NCI-H2227 treated with DMSO at 0.1 percent for 48 hours (cell line): ENCODE results near the gene PHLDA3.

Experiments
- DNase-seq: peaks from one replicate; lab custom pipeline; 2025; lab: John Stamatoyannopoulos, UW

The PHLDA3 gene

DNA sequence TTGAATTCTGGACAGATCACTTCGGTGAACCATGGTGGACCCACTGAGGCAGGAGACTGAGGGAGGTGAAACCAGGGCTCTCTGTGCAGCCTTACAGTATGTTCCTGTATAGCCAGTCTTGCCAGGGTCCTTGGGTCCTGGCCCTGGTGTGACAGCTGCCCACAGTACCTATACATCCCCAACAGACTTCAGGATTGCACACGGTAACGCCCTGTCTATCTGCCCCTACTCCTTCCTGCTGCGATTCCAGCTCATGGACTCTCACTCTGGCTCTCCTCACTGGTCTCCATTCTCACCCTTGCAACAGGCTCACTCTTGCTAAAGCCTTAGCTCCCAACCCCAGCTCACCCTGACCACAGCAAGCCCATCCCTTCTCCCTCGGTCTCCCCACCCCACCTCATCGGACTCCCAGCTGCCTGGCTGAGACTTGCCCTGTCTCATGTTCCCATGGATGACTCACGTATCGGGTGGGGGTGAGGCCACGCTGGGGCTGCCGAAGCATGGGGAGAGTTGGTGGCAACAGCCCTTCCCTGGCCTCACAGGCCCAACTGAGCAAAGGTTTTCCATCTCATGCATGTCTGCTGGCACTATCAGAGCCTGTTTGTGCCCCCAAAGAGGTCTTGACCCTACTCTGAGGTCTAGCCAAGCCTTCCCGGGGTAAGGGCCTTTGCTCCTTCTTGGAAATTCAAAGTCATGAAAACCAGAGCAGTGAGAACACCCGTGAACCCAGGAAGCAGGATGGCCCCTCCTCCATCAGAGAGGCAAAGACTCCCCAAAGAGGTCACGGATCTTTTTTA is 7.1 kb downstream of the PHLDA3 start:
- DNase-seq = no peak

DNA sequence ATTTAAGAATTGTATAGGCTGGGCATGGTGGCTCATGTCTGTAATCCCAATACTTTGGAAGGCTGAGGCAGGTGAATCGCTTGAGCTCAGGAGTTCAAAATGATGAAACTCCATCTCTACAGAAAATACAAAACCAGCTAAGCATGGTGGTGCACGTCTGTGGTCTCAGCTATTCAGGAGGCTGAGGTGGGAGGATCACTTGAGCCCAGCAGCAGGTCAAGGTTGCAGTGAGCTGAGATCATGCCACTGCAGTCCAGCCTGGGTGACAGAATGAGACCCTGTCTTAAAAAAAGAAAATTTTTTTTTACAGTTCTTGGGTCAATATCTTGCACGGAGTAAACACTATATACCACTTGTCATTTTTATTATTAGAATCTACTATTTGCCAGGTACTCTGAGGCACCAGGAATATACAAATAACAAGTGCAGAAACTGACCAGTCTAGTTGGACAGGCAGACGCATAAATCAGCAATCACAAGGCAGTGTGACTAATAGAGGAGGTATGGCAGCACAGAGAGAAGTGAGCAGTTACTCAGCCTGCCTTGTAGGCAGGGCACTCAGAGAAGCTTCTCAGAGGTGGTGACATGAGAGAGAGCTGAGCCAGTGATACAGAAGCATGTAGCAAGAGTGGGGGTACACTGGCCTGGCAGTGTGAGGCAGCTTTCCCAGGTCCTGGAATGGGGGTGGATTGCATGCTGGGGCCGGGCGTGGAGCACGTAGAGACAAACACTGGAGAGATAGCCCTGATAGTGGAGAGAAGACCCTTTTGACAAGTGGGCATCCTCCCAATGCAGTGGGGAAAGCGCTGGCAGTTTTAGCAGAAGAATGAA is 8.0 kb downstream of the PHLDA3 start:
- no peak for DNase-seq

DNA sequence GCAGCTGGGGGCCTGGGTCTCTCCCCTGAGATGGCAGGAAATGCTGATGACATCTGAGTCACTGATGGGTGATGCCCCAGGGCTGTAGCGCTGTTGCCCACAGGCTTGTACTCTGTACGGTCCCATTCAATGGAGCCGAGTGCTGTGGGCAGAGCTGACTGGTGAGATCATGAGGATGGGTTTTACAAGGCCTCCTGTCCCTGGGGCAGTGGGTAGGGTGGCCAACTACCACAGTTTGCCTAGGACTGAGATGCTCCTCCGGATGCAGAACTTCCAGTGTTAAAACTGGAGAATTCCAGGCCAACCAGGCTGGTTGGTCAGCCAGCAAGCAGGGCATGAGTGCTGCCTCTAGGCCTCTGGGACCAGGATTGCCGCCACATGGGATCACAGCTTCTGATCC is 9.2 kb downstream of the PHLDA3 start:
- DNase-seq = no peak

DNA sequence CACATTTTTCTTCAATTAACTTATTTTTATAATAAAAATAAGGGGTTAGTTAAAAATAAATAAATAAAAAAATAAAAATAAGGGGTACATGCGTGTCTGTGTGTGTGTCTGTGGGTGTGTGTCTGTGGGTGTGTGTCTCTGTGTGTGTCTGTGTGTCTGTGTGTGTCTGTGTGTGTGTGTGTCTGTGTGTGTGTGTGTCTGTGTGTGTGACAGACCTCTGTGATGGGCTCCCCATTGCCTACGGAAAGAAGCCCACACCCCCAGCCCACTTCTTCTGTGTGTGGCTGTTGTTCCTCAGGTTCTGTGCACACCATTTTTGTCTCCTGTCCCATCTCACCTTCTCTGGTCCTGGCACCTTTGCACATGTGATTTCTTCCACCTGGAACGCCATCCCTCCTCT is 9.9 kb downstream of the PHLDA3 start:
- DNase-seq = no peak

DNA sequence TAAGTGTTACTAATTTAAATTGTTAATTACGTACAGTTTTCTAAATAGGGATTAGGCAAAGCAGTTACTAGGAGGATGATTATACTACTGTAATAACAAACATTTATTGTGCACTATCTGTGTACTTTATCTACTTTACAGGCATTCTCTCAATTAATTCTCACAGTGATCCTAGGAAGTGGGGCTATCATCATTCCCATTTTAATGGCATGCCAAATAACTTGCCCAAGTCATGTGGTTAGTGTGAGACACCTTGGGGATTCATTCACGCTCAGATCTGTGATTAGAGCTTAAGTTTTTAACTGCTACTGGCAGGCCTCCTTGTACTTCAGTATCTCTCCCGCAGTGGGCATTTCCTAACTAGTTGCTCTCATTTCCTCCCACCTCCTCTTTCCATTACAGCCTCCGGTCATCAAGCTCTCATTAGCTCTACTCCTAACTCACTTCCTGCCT is 11.5 kb downstream of the PHLDA3 start:
- no peak for DNase-seq

DNA sequence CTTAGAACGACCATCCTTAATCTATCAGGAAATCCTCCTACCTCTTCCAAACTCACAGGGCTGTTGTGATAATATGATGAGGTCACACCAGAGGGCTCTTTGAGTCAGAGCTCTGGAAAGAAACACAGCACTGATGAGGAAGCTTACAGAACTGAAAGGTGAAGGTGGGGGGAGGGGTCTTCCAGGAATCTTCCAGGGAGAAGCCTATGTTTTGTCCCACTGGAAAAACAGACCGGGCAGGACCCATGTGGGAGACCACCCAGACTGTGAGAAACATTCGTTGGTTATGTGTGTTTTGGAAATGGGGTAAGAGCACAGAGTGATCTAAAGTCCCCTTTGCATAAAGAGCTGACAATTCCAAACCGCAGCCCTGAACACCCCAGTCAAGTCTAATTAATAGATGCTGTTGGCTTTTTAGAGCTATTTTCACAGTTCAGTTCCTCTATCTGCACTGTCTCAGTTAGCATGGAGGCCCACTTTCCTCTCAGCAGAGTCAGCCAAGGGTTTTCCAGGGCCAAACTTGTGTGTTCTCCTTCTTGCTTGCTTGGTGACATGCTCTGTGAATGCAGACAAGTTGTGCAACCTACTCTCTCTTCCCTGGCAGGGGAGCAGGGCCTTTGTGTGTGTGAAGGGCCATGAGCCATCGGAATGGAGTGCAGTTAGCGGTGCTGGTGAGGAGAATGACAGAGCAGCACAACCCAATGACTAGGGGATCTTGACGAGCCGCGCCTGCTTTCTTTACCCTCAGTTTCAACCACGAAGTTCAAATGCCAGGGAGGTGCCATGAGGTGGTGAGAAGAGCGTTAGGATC is 12.3 kb downstream of the PHLDA3 start:
- no peak for DNase-seq

DNA sequence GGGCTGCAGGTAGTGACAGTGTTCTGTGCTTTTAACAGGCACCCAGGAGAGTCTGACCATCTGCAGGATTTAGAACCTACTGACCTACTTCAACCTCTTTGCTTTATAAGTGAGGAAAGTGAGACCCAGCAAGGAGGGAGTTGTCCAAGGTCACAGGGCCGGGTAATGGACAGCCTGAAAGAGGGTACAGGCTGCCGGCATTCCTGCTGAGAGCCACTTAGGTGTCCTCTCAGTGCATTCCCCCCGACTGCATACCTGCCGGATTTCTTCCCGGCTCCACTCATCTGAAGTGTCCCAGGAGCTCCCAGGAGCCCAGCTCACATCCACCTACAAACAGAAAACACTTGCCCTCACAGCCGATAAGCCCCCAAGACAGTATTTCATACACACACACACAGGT is 13.9 kb downstream of the PHLDA3 start:
- no peak for DNase-seq

DNA sequence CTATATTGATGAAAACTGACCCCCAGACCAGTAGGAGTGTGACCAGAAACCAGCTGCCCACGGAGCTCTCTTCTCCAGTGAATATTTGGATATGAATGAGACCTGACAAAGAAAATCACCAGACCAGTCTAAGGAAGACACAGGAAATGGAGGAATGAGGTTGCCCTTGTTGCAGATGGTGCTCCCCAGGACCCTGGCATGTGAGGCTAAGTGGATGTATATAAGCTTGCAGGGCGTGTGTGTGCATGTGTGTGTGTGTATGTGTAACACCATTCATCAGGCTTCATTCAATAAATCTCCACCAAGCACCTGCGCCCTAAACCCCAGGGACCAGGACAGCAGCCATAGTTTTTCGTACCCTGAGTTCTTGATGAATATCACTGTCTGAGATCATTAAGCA is 14.4 kb downstream of the PHLDA3 start:
- no peak for DNase-seq

DNA sequence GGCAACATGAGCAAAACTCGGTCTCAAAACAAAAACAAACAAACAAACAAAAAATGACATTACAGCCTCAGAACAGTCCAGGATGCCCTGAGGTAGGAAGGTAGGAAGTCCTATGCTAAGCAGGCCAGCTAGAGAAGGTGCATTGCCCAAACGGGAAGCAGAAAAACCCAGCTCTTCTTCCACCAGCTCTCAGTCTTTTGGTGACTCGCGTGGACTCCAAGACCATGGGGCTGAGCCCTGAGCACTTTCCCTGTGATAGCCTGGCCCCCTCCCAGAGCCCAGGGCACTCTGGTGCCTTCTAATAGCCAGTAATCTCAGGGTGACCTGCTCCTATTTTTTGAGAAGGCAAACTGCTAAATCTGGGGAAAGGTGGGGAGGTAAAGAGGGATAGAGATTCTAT is 16.1 kb downstream of the PHLDA3 start:
- no peak for DNase-seq

DNA sequence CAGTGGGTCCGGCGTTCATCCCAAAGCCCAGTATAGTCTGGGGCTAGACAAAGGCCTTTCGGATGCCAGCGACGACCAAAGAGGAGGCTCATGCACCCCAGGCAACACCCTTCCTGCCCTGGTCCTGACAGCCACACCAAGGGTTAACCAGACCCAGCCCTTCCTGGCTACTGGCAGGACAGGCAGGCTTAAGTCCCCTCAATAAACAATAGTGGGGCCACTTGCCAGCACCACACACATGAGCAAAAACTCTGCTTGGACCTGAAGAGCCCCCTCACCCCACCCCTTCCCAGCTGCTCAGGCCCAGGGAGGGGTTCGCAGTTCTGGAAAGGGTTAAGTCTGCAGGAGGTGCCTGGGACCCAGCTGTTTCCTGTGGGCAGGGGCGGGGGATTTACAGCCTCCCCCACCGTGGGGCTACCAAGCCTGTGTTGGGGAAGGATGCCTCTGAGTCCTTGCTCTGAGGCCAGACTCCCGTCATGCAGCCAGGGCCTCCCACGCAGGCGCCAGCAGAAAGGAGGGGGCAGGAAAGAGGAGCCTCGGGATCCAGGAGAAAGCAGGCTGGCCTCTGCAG is 18.2 kb downstream of the PHLDA3 start:
- no peak for DNase-seq

DNA sequence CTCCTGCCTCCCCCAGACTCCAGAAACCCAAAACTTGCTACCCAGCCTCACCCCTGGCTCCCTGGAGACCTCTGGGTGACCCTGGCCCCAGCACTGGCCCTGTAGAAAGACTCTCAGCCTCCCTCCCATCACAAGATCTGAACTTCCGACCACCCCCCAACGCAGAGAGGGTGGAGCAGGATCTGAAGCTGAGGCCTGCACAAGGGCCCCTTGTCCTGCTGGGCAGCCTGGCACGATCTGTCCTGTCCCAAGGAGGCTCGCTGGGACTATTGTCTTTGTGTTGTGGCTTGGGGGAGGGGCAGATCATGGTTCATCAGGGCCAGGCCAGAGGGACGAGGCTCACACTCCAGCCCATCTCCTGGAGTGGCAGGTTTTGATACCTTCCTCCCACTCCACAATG is 20.0 kb downstream of the PHLDA3 start:
- no peak for DNase-seq

DNA sequence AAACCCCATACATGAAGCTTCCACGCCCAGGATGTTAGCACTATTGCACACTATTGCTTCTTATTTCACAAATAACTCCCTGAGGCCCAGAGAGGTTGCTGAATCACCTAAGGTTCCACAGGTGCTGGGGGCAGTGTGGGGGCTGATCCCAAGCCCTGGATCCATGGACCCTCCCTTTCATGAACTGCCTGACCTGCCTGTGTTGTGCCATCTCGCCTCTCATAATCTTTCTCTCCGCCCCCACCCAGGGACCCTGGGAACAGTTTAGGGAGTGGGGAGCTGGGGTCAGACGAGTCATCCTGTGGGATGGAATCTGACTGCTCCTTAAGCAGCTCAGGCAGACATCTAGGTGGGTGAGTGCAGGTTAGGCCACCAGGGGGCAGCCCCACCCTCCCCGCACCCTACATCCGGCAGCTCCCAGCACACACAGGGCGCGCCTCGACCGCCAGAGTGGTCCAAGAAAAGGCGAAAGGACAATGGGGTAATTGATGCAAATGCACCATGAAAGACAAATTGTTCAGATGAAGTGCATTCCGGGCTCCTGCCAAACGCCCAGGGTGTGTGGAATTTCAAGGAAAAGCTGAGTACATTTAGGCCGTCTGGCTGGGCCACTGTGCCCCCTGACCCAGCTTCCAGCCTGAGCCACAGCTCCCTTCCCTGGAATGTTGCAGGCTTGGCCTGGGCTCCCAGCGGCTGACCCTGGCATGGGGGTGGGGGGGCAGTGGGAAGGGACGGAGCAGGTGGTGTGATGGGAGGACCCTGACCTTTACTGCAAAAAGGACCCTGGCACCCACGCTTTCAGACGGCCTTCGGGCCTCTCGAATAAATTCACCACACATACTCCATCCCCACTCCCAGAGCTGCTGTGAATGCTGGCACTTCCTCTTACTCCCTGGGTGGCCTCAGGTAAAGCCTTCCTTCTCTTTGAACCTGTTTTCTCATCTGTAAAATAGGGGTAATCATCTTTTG is 20.8 kb downstream of the PHLDA3 start:
- DNase-seq = no peak

DNA sequence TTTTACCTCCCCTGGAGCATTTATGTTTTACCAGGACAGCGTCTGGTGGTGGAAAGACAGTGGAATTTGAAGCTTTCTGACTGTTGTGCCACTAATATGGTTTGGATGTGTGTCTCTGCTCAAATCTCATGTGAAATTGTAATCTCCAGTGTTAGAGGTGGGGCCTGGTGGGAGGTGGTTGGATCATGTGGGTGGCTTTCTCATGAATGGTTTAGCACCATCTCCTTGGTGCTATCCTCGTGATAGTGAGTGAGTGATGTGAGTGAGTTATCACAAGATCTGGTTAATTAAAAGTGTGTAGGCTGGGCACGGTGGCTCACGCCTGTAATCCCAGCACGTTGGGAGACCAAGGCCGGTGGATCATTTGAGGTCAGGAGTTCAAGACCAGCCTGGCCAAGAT is 23.7 kb downstream of the PHLDA3 start:
- no peak for DNase-seq

DNA sequence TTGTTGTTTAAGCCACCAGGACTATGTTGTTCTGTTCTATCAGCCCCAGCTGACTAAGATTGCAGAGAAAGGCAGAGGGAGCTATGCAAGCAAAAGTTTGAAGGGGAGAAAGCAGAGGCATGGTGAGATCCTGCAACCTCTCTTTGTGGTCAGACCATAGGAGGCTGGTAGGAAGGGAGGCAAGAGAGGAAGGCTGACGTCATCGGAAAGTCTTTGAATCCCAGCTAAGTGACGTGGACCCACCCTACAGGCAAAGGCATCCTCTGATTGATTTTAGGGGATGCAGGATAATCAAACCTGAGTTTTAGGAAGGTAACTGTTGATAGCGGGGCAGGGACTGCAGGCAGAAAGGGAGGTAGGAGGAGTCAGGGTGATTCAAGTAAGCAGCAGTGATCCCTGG is 24.2 kb downstream of the PHLDA3 start:
- DNase-seq = no peak

DNA sequence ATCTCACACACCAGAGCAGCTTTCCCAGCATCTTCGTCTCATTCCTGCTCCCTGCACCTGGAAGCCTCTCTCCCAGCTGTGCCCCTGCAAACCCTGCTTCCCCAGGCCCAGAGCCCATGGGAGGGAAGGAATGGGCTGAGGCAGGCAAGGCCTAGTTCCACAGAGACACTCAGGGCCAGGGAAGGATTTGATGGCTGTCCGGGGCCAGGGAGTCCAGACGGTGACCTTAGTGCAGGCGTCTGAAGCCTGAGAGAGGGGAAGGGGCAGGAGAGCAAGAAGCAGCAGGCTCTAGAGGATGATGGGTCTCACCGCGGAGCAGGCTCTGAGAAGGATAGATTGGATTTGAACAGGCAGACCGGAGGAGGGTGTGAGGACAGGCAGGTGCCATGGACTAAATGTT is 25.2 kb downstream of the PHLDA3 start:
- no peak for DNase-seq

DNA sequence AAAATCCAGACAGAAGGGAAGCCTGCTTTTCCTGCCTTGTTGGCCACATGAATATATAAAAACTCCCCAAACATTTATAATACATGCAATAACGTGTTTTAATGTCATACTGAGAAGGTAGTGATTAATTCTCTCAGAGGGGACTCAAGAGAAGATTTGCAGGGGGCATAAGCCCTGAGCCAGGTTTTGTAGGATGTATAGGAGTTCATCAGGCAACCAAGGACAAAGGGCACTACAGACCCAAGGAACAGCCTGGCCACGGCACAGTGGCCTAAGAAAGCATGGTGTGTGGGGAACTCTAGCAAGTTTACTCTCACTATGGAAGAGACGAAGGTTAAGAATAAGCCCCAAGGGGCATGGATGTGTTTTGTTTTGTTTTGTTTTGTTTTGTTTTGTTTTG is 32.0 kb downstream of the PHLDA3 start:
- no peak for DNase-seq

DNA sequence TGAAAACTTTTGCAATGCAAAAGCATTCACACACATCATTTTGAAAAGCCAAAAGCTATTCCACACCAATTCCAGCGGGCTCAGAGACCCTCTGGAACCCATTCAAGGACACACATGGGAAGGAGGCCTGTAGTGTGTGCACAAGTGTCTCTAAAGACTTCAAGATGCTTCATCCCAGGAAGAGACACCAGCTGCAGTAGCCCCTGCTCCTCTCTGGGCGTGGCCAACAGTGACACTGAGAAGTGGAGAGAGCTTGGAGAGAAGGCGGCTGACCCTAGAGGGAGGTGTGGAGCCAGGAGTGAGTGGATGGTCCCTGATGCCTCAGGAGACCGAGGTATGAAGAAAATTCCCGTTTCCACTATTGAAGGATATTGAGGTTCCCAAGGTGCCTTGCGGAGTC is 32.6 kb downstream of the PHLDA3 start:
- peak; percentile 15 for DNase-seq

DNA sequence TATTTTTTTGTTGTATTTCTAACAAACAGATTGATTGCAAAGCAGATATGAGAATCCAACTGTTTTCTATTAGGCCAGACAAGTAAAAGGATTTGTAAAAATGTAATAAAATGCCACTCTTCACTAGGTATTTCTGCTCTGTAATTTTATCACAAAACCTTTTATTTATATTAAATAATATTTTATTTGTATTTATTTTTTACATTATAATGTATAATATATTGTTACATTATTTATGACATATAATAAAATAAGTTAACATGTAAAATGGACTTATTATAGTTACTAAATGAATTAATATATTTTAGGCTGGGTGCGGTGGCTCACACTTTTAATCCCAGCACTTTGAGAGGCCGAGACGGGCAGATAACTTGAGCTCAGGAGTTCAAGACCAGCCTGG is 34.7 kb downstream of the PHLDA3 start:
- DNase-seq = no peak

DNA sequence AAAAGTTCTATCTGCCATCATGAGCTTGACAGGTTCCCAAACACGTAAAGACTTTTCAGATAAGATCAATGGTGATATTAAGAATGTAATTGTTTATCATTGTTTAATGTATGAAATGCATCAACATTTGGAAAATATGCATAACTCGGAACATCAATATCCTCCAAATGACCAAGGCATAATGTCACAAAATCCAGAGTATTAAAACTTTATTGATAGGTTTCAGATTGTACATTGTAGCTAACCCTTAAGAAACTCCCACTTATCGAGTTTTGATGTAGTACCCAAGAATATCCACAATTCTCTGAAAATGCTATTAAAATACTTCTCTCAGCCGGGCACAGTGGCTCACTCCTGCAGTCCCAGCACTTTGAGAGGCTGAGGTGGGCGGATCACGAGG is 35.4 kb downstream of the PHLDA3 start:
- DNase-seq = no peak

DNA sequence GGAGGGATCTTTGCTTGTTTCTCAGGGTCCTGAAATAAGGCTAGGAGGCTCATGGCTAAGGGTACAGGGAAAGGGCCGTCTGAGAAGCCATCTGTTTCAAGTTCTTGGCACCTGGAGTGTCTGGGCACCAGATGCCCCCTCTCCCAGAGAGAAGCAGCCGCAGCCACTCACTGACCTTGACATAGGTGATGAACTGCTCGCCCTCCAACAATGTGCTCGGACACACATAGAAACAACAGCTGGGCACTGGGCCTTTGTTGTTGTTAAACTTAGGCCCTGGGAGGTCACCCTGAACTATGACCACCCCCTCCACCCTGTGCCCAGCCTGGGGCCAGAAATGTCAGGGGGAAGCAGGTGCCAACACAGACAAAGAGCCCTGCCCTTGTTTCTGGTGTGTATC is 38.2 kb downstream of the PHLDA3 start:
- DNase-seq = no peak
